SK-N-SH treated with all-trans-retinoic acid at 6 μM for 48 hours (cell line): ENCODE results near the gene ANO10.

ENCODE experiments used
- ATAC-seq: fragments of 200-7000 bp; cut with Tn5 transposase; 3 replicates; pipeline ENCODE4 v1.9.1; 2020; ENCODE audit warnings: mild to moderate bottlenecking, moderate library complexity
- ARNTL ChIP-seq: fragments of 450-650 bp; formaldehyde crosslinking; IDR thresholded peaks from 2 replicates; pipeline ENCODE4 v1.5.0; 2020; ENCODE audit warnings: low read depth, mild to moderate bottlenecking, moderate library complexity, borderline replicate concordance
- BACH2 ChIP-seq: fragments of 250-450 bp; sonication (Bioruptor Pico); IDR thresholded peaks from 2 replicates; pipeline ENCODE4 v1.9.0; 2021; ENCODE audit warnings: mild to moderate bottlenecking, borderline replicate concordance
- CSDC2 ChIP-seq: fragments of 250-450 bp; sonication (Bioruptor Pico); IDR thresholded peaks from 2 replicates; pipeline ENCODE4 v1.5.0; 2020; ENCODE audit warnings: mild to moderate bottlenecking, moderate library complexity
- ESRRG ChIP-seq: fragments of 250-450 bp; sonication (Bioruptor Pico); IDR thresholded peaks from 2 replicates; pipeline ENCODE4 v1.6.1; 2021; ENCODE audit warnings: mild to moderate bottlenecking
- GLIS3 ChIP-seq: fragments of 250-450 bp; sonication (Bioruptor Pico); IDR thresholded peaks from 2 replicates; pipeline ENCODE4 v1.5.0; 2020; ENCODE audit warnings: mild to moderate bottlenecking, moderate library complexity
- ISL1 ChIP-seq: fragments of 250-450 bp; sonication (Bioruptor Pico); IDR thresholded peaks from 2 replicates; pipeline ENCODE4 v2.1.2; 2022; ENCODE audit warnings: mild to moderate bottlenecking, moderate library complexity
- OSR1 ChIP-seq: fragments of 250-450 bp; sonication (Bioruptor Pico); IDR thresholded peaks from 2 replicates; pipeline ENCODE4 v1.8.0; 2022; ENCODE audit warnings: moderate library complexity, mild to moderate bottlenecking, inconsistent platforms
- PPARA ChIP-seq: fragments of 250-450 bp; sonication (Bioruptor Pico); IDR thresholded peaks from 2 replicates; pipeline ENCODE4 v1.5.0; 2020; ENCODE audit warnings: mild to moderate bottlenecking, borderline replicate concordance
- RARB ChIP-seq: fragments of 250-450 bp; sonication (Bioruptor Pico); IDR thresholded peaks from 2 replicates; pipeline ENCODE4 v1.8.0; 2021; ENCODE audit warnings: mild to moderate bottlenecking, moderate library complexity
- SNAI2 ChIP-seq: fragments of 250-450 bp; sonication (Bioruptor Pico); IDR thresholded peaks from 2 replicates; pipeline ENCODE4 v1.5.0; 2020; ENCODE audit warnings: mild to moderate bottlenecking, moderate library complexity
- TCF4 ChIP-seq: fragments of 250-450 bp; sonication (Bioruptor Pico); IDR thresholded peaks from 2 replicates; pipeline ENCODE4 v1.8.0; 2021; ENCODE audit warnings: mild to moderate bottlenecking, moderate library complexity, borderline replicate concordance
- TOX ChIP-seq: fragments of 250-450 bp; sonication (Bioruptor Pico); IDR thresholded peaks from 2 replicates; pipeline ENCODE4 v1.8.0; 2021; ENCODE audit warnings: mild to moderate bottlenecking, moderate library complexity, borderline replicate concordance
- ZC3H10 ChIP-seq: fragments of 250-450 bp; sonication (Bioruptor Pico); IDR thresholded peaks from 2 replicates; pipeline ENCODE4 v1.5.1; 2021; ENCODE audit warnings: mild to moderate bottlenecking, moderate library complexity
- ZFP3 ChIP-seq: fragments of 250-450 bp; sonication (Bioruptor Pico); IDR thresholded peaks from 2 replicates; pipeline ENCODE4 v1.5.0; 2020; ENCODE audit warnings: mild to moderate bottlenecking, moderate library complexity
- ZFP30 ChIP-seq: fragments of 450-650 bp; formaldehyde crosslinking; IDR thresholded peaks from 2 replicates; pipeline ENCODE4 v1.5.0; 2022; ENCODE audit warnings: mild to moderate bottlenecking, moderate library complexity
- ZNF70 ChIP-seq: fragments of 450-650 bp; formaldehyde crosslinking; IDR thresholded peaks from 2 replicates; pipeline ENCODE4 v1.5.0; 2020; ENCODE audit warnings: mild to moderate bottlenecking, moderate library complexity
- ZNF8 ChIP-seq: fragments of 450-650 bp; formaldehyde crosslinking; IDR thresholded peaks from 2 replicates; pipeline ENCODE4 v1.5.0; 2020; ENCODE audit warnings: mild to moderate bottlenecking, moderate library complexity
- TF ChIP-seq, protein P1 (sequence below): fragments of 250-450 bp; sonication (Bioruptor Pico); IDR thresholded peaks from 2 replicates; pipeline ENCODE4 v1.8.0; 2020; ENCODE audit warnings: mild to moderate bottlenecking, moderate library complexity, borderline replicate concordance
- TF ChIP-seq, protein P2 (sequence below): fragments of 250-450 bp; sonication (Bioruptor Pico); IDR thresholded peaks from 2 replicates; pipeline ENCODE4 v1.8.0; 2021; ENCODE audit warnings: low read depth, mild to moderate bottlenecking, moderate library complexity, borderline replicate concordance
- TF ChIP-seq, protein P3 (sequence below): fragments of 250-450 bp; sonication (Bioruptor Pico); IDR thresholded peaks from 2 replicates; pipeline ENCODE4 v1.5.0; 2020; ENCODE audit warnings: mild to moderate bottlenecking, moderate library complexity
- TF ChIP-seq, protein P4 (sequence below): fragments of 250-450 bp; sonication (Bioruptor Pico); IDR thresholded peaks from 2 replicates; pipeline ENCODE4 v1.5.1; 2021; ENCODE audit warnings: mild to moderate bottlenecking, moderate library complexity

ANO10 gene

DNA sequence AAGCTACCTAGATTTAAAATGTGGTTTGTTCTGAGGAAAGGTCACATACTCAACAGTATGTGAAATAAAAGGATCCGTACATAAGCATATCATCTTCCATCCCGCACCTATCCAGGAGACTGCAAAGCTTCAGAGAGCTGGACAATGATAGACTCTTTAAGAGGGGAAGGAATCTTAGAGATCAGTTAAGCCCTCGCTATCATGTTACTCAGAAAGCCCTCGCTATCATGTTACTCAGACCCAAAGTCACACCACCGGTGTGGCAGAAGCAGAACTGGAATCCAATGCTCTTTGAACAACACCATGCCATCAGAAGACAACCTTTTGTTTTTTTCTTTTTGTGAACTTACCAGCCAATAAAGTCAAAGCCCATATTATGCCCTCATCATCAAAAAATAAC lies 5.8 kb downstream of the ANO10 start (continued):
- TF ChIP-seq PPARA (CRISPR knock-in tag) = no peak
- no peak for TF ChIP-seq RARB
- no peak for TF ChIP-seq SNAI2
- no peak for TF ChIP-seq ZFP3 (CRISPR knock-in tag)
- no peak for TF ChIP-seq OSR1 (CRISPR knock-in tag)
- no peak for TF ChIP-seq ZNF8 (CRISPR knock-in tag)
- no peak for TF ChIP-seq TOX (CRISPR knock-in tag)
- TF ChIP-seq, protein P1, sequence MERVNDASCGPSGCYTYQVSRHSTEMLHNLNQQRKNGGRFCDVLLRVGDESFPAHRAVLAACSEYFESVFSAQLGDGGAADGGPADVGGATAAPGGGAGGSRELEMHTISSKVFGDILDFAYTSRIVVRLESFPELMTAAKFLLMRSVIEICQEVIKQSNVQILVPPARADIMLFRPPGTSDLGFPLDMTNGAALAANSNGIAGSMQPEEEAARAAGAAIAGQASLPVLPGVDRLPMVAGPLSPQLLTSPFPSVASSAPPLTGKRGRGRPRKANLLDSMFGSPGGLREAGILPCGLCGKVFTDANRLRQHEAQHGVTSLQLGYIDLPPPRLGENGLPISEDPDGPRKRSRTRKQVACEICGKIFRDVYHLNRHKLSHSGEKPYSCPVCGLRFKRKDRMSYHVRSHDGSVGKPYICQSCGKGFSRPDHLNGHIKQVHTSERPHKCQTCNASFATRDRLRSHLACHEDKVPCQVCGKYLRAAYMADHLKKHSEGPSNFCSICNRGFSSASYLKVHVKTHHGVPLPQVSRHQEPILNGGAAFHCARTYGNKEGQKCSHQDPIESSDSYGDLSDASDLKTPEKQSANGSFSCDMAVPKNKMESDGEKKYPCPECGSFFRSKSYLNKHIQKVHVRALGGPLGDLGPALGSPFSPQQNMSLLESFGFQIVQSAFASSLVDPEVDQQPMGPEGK (CRISPR knock-in tag) = no peak

DNA sequence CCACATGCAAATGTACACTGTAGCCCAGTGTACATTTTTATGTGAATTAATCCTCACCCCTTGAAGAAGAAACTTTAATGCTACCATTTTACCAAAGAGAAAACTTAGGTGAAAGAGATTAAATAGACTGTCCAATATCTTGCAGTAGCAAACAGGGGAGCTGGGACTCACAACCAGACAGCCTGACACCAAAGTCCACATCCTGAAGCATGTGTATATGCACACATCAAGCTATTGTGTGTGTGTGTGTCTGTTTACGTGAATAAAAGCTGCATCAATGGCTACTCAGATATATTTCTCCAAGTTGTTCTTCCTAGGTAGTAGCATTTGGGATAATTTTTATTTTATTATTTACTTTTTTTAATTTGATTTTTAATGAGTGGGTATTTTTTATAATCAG lies 6.7 kb downstream of the ANO10 start:
- TF ChIP-seq, protein P2, sequence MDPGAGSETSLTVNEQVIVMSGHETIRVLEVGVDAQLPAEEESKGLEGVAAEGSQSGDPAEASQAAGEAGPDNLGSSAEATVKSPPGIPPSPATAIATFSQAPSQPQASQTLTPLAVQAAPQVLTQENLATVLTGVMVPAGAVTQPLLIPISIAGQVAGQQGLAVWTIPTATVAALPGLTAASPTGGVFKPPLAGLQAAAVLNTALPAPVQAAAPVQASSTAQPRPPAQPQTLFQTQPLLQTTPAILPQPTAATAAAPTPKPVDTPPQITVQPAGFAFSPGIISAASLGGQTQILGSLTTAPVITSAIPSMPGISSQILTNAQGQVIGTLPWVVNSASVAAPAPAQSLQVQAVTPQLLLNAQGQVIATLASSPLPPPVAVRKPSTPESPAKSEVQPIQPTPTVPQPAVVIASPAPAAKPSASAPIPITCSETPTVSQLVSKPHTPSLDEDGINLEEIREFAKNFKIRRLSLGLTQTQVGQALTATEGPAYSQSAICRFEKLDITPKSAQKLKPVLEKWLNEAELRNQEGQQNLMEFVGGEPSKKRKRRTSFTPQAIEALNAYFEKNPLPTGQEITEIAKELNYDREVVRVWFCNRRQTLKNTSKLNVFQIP (CRISPR knock-in tag) = no peak
- TF ChIP-seq TCF4 (CRISPR knock-in tag) (no peak), ZFP3 (CRISPR knock-in tag) (no peak), CSDC2 (CRISPR knock-in tag) (no peak), GLIS3 (no peak), OSR1 (CRISPR knock-in tag) (no peak), ZNF8 (CRISPR knock-in tag) (no peak)
- TF ChIP-seq, protein P3, sequence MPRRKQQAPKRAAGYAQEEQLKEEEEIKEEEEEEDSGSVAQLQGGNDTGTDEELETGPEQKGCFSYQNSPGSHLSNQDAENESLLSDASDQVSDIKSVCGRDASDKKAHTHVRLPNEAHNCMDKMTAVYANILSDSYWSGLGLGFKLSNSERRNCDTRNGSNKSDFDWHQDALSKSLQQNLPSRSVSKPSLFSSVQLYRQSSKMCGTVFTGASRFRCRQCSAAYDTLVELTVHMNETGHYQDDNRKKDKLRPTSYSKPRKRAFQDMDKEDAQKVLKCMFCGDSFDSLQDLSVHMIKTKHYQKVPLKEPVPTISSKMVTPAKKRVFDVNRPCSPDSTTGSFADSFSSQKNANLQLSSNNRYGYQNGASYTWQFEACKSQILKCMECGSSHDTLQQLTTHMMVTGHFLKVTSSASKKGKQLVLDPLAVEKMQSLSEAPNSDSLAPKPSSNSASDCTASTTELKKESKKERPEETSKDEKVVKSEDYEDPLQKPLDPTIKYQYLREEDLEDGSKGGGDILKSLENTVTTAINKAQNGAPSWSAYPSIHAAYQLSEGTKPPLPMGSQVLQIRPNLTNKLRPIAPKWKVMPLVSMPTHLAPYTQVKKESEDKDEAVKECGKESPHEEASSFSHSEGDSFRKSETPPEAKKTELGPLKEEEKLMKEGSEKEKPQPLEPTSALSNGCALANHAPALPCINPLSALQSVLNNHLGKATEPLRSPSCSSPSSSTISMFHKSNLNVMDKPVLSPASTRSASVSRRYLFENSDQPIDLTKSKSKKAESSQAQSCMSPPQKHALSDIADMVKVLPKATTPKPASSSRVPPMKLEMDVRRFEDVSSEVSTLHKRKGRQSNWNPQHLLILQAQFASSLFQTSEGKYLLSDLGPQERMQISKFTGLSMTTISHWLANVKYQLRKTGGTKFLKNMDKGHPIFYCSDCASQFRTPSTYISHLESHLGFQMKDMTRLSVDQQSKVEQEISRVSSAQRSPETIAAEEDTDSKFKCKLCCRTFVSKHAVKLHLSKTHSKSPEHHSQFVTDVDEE = no peak

DNA sequence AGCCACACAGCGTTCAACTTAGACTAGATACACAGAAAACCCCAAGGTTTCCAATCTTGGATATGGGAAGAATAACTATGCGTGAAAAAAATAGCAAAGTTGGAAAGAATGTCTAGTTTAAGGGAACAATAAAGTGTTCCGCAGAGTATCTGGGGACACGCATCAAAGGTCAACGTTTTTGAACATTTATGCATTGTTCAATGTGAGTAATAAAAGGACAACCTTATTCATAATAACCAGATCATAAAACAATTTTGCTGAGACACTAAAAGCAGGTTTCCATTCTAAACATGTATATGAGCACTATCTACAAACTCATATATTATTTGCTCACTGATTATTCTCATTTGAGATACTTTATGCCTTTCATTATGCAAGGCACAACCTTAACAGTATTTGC lies 7.8 kb downstream of the ANO10 start:
- no peak for ATAC-seq
- TF ChIP-seq ZFP30 (CRISPR knock-in tag) (no peak), ZNF8 (CRISPR knock-in tag) (no peak), ISL1 (CRISPR knock-in tag) (no peak), SNAI2 (no peak), ESRRG (CRISPR knock-in tag) (no peak), BACH2 (CRISPR knock-in tag) (no peak), GLIS3 (no peak), ARNTL (CRISPR knock-in tag) (no peak), RARB (no peak), ZNF70 (CRISPR knock-in tag) (no peak), CSDC2 (CRISPR knock-in tag) (no peak), PPARA (CRISPR knock-in tag) (no peak), ZC3H10 (CRISPR knock-in tag) (no peak), TCF4 (CRISPR knock-in tag) (no peak), OSR1 (CRISPR knock-in tag) (no peak), TOX (CRISPR knock-in tag) (no peak), ZFP3 (CRISPR knock-in tag) (no peak)
- TF ChIP-seq, protein P1 (CRISPR knock-in tag) = no peak
- TF ChIP-seq, protein P4, sequence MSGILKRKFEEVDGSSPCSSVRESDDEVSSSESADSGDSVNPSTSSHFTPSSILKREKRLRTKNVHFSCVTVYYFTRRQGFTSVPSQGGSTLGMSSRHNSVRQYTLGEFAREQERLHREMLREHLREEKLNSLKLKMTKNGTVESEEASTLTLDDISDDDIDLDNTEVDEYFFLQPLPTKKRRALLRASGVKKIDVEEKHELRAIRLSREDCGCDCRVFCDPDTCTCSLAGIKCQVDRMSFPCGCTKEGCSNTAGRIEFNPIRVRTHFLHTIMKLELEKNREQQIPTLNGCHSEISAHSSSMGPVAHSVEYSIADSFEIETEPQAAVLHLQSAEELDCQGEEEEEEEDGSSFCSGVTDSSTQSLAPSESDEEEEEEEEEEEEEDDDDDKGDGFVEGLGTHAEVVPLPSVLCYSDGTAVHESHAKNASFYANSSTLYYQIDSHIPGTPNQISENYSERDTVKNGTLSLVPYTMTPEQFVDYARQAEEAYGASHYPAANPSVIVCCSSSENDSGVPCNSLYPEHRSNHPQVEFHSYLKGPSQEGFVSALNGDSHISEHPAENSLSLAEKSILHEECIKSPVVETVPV (CRISPR knock-in tag) = no peak

More for the DNA sequence above, 6.7 kb downstream of the ANO10 start:
- no peak for ATAC-seq
